ENCODE measurements around the gene MOGAT2.
"Not testable (repeated sequence)": the region's sequence is repeated elsewhere in the genome, so short reads cannot be mapped to it uniquely, and the experiment has no call there.

Gene MOGAT2
- total RNA-seq = 0 reads per million in 3 donors

DNA sequence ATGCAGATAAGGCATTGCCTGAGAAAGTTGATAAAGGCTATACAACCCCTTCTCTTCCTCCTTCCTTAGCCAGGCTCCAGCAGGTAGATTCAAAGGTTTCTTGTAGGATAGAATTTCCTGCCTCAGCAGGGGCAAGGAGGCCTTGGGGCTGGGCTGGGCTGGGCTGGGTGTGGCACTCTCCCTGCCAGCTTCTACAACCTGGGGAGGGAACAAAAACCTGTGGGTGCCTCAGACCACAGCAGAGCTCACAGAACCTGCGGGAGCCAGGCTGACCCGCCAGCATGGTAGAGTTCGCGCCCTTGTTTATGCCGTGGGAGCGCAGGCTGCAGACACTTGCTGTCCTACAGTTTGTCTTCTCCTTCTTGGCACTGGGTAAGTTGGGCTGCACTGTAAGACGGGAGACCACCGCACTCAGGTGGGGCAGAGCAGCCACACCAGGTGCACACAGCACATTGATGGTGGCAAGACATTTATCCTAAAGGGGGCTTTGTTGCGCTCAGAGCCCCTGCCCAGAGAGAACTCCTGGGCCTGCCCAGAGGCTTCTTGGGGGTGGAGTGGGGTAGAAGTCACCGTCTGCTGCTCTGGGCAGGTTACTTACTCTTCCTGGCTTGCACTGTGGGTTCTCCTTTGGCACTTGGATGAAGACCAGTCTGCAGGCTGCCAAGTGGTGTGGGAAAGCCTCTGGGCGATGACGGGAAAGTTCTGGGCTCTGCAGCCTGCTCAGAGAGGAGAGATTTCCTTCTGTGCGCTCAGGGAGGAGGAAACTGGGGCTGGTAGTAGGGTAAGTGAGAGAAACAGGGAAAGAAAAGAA lies at the start of gene MOGAT2:
MOGAT2 (plus strand) TSS at position 231 of the 811 bp plus-strand sequence; CDS start at position 282, 51 bp downstream.
- H3K27ac ChIP-seq (ENCODE audit: insufficient read depth, low read length, poor library complexity, severe bottlenecking) = no peak within 1 kb of the TSS
- no peak for DNase-seq
- H3K27me3 ChIP-seq (replicated peaks; ENCODE audit: control insufficient read depth, insufficient read depth, low read length, poor library complexity, severe bottlenecking) = no peaks in the 10 kb centered on the region

GRCh38 chr11:75668451-75669297 lies 49.0 kb upstream of the MOGAT2 start, which contains the start of gene MAP6:
MAP6 (minus strand) TSS chr11:75669038; CDS start chr11:75668369, 669 bp downstream.
- peak within 1 kb of the TSS; percentile 49 for H3K4me3 ChIP-seq (ENCODE audit: insufficient read depth, low read depth, low read length, poor library complexity, severe bottlenecking)
- no peak for DNase-seq
- H3K27me3 ChIP-seq (replicated peaks; ENCODE audit: control insufficient read depth, insufficient read depth, low read length, poor library complexity, severe bottlenecking) = peaks cover 34% of the 10 kb centered on the region
- H3K4me1 ChIP-seq (ENCODE audit: control insufficient read depth, insufficient read depth, low read length, poor library complexity, severe bottlenecking) = peaks cover 14% of the 10 kb centered on the region
- H3K9me3 ChIP-seq (ENCODE audit: control insufficient read depth, low read length) = no peaks in the 10 kb centered on the region
- H3K36me3 ChIP-seq (ENCODE audit: control insufficient read depth, insufficient read depth, low read length) = no peaks in the 10 kb centered on the region
- H3K27ac ChIP-seq (ENCODE audit: insufficient read depth, low read length, poor library complexity, severe bottlenecking) = no peak within 1 kb of the TSS

More for the DNA sequence above, at the start of gene MOGAT2:
- H3K9me3 ChIP-seq (ENCODE audit: control insufficient read depth, low read length) = no peaks in the 10 kb centered on the region
- H3K36me3 ChIP-seq (ENCODE audit: control insufficient read depth, insufficient read depth, low read length) = no peaks in the 10 kb centered on the region
- H3K4me1 ChIP-seq (ENCODE audit: control insufficient read depth, insufficient read depth, low read length, poor library complexity, severe bottlenecking) = no peaks in the 10 kb centered on the region
- no peak within 1 kb of the TSS for H3K4me3 ChIP-seq (ENCODE audit: insufficient read depth, low read depth, low read length, poor library complexity, severe bottlenecking)

DNA sequence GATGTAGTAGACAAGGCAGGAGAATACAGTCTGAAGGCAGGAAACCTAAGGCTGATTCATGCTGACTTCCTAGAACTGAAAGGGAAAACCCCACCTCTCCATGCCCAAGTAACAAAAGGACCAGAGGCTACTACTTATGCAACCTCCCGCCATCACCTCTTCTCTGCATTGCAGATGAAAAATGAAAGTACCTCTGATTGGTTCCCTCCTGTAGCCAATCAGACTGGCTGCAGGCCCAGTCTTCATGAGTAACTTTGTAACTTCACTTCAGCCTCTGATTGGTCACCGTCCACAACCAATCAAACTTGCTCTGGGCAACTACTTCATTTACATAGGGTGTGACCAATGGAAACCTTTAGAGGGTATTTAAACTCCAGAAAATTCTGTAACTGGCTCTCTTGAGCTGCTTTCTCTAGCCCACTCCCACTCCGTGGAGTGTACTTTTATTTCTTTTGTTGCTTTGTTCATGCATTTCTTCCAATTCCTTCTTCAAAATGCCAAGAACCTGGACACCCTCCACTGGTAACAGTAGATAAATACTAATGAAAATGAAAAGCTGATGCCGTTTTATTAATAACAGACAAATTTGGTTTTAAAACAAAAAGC lies 43.6 kb upstream of the MOGAT2 start:
- DNase-seq = no peak
- no peaks in the 10 kb centered on the region for H3K9me3 ChIP-seq (ENCODE audit: control insufficient read depth, low read length)
- peaks cover under 1% of the 10 kb centered on the region for H3K4me1 ChIP-seq (ENCODE audit: control insufficient read depth, insufficient read depth, low read length, poor library complexity, severe bottlenecking)
- no peak overlapping the region for H3K27ac ChIP-seq (ENCODE audit: insufficient read depth, low read length, poor library complexity, severe bottlenecking)
- no peak overlapping the region for H3K4me3 ChIP-seq (ENCODE audit: insufficient read depth, low read depth, low read length, poor library complexity, severe bottlenecking)
- H3K36me3 ChIP-seq (ENCODE audit: control insufficient read depth, insufficient read depth, low read length) = no peaks in the 10 kb centered on the region
- peaks cover 7% of the 10 kb centered on the region for H3K27me3 ChIP-seq (replicated peaks; ENCODE audit: control insufficient read depth, insufficient read depth, low read length, poor library complexity, severe bottlenecking)

DNA sequence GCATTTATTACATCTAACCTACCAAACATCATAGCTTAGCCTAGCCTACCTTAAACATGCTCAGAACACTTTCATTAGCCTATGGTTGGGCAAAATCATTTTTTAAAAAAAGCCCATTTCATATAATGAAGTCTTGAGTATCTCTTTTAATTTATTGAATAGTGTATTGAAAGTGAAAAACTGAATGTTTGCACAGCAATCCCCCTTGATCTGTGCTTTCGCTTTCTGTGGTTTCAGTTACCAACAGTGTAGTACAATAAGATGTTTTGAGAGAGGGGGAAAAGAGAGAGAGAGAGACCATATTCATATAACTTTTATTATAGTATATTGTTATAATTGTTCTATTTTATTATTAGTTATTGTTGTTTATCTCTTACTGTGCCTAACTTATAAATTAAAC lies 40.4 kb upstream of the MOGAT2 start:
- Histone ChIP-seq H3K27me3 (replicated peaks; ENCODE audit: control insufficient read depth, insufficient read depth, low read length, poor library complexity, severe bottlenecking) (no peaks in the 10 kb centered on the region), H3K9me3 (ENCODE audit: control insufficient read depth, low read length) (no peaks in the 10 kb centered on the region), H3K27ac (ENCODE audit: insufficient read depth, low read length, poor library complexity, severe bottlenecking) (no peak overlapping the region), H3K4me3 (ENCODE audit: insufficient read depth, low read depth, low read length, poor library complexity, severe bottlenecking) (no peak overlapping the region), H3K4me1 (ENCODE audit: control insufficient read depth, insufficient read depth, low read length, poor library complexity, severe bottlenecking) (no peaks in the 10 kb centered on the region), H3K36me3 (ENCODE audit: control insufficient read depth, insufficient read depth, low read length) (no peaks in the 10 kb centered on the region)
- DNase-seq = no peak

- Histone ChIP-seq H3K36me3 (ENCODE audit: control insufficient read depth, insufficient read depth, low read length) (no peaks in the 10 kb centered on the region), H3K4me3 (ENCODE audit: insufficient read depth, low read depth, low read length, poor library complexity, severe bottlenecking) (no peak overlapping the region), H3K27me3 (replicated peaks; ENCODE audit: control insufficient read depth, insufficient read depth, low read length, poor library complexity, severe bottlenecking) (no peaks in the 10 kb centered on the region), H3K4me1 (ENCODE audit: control insufficient read depth, insufficient read depth, low read length, poor library complexity, severe bottlenecking) (no peaks in the 10 kb centered on the region), H3K9me3 (ENCODE audit: control insufficient read depth, low read length) (no peaks in the 10 kb centered on the region), H3K27ac (ENCODE audit: insufficient read depth, low read length, poor library complexity, severe bottlenecking) (no peak overlapping the region)
- no peak for DNase-seq
These were observed 39.7 kb upstream of the MOGAT2 start for GRCh38 chr11:75677909-75678308.

- H3K27me3 ChIP-seq (replicated peaks; ENCODE audit: control insufficient read depth, insufficient read depth, low read length, poor library complexity, severe bottlenecking) = no peaks in the 10 kb centered on the region
- no peak overlapping the region for H3K27ac ChIP-seq (ENCODE audit: insufficient read depth, low read length, poor library complexity, severe bottlenecking)
- DNase-seq = no peak
- no peak overlapping the region for H3K4me3 ChIP-seq (ENCODE audit: insufficient read depth, low read depth, low read length, poor library complexity, severe bottlenecking)
- H3K9me3 ChIP-seq (ENCODE audit: control insufficient read depth, low read length) = no peaks in the 10 kb centered on the region
- H3K4me1 ChIP-seq (ENCODE audit: control insufficient read depth, insufficient read depth, low read length, poor library complexity, severe bottlenecking) = no peaks in the 10 kb centered on the region
- no peaks in the 10 kb centered on the region for H3K36me3 ChIP-seq (ENCODE audit: control insufficient read depth, insufficient read depth, low read length)
These were observed 38.9 kb upstream of the MOGAT2 start for GRCh38 chr11:75678620-75679259.

DNA sequence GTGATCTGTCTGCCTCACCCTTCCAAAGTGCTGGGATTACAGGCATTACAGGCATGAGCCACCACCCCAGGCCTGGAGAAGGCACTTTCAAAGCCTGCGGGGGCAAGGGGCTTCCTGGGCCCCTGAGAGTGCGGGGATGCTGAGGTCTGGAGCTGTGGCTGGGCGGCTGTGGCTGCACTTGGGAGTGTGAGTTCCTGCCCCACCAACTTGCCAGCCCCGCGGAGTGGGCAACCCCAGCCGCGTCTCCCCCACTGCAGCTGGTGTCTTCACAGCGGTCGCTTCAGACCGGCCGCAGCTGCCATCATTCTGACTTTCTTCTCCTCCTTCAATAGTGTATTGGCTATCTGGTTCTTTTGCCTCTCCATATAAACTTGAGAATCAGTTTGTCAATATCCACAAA lies 38.1 kb upstream of the MOGAT2 start:
- Histone ChIP-seq H3K4me1 (ENCODE audit: control insufficient read depth, insufficient read depth, low read length, poor library complexity, severe bottlenecking) (no peaks in the 10 kb centered on the region), H3K4me3 (ENCODE audit: insufficient read depth, low read depth, low read length, poor library complexity, severe bottlenecking) (no peak overlapping the region), H3K27me3 (replicated peaks; ENCODE audit: control insufficient read depth, insufficient read depth, low read length, poor library complexity, severe bottlenecking) (no peaks in the 10 kb centered on the region), H3K9me3 (ENCODE audit: control insufficient read depth, low read length) (no peaks in the 10 kb centered on the region), H3K27ac (ENCODE audit: insufficient read depth, low read length, poor library complexity, severe bottlenecking) (no peak overlapping the region), H3K36me3 (ENCODE audit: control insufficient read depth, insufficient read depth, low read length) (no peaks in the 10 kb centered on the region)
- DNase-seq = no peak

GRCh38 chr11:75683856-75684255 lies 33.8 kb upstream of the MOGAT2 start:
- H3K27ac ChIP-seq (ENCODE audit: insufficient read depth, low read length, poor library complexity, severe bottlenecking); H3K9me3 ChIP-seq (ENCODE audit: control insufficient read depth, low read length); H3K27me3 ChIP-seq (replicated peaks; ENCODE audit: control insufficient read depth, insufficient read depth, low read length, poor library complexity, severe bottlenecking); H3K36me3 ChIP-seq (ENCODE audit: control insufficient read depth, insufficient read depth, low read length); DNase-seq; H3K4me3 ChIP-seq (ENCODE audit: insufficient read depth, low read depth, low read length, poor library complexity, severe bottlenecking); H3K4me1 ChIP-seq (ENCODE audit: control insufficient read depth, insufficient read depth, low read length, poor library complexity, severe bottlenecking): not testable (repeated sequence)

DNA sequence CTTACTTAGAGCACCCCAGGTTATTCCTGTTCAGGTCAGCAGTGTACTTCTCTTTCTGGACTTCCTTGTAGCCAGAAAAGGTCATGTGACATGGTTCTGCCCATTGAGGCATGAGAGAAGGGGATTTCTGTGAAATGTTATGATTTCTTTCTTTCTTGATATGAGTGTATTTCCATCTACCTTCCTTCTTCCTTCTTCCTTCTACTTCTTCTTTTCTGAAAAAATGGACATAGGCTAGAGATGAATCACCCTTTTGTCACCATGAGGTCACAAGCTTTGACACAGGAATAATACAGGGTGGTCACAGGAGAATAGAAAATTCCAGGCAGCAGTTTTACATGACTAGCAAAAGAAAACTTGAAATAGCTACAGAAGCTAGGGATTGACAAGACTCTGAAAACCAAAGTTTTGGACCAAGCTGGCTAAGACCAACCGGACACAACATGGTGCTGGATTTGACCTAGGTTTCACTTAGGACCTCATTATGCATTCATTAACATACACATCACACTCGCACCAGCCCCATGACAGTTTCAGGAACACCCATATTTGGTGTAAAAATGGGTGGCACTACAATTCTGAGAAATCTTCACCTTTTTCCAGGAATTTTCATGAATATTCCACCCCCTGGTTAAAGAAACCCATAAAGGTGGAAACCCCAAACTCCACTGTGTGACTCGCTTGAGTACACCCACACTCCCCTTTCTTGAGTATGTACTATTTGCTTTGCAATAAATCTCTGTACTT lies 27.6 kb upstream of the MOGAT2 start:
- no peaks in the 10 kb centered on the region for H3K36me3 ChIP-seq (ENCODE audit: control insufficient read depth, insufficient read depth, low read length)
- no peaks in the 10 kb centered on the region for H3K9me3 ChIP-seq (ENCODE audit: control insufficient read depth, low read length)
- H3K4me3 ChIP-seq (ENCODE audit: insufficient read depth, low read depth, low read length, poor library complexity, severe bottlenecking) = no peak overlapping the region
- H3K4me1 ChIP-seq (ENCODE audit: control insufficient read depth, insufficient read depth, low read length, poor library complexity, severe bottlenecking) = no peaks in the 10 kb centered on the region
- H3K27me3 ChIP-seq (replicated peaks; ENCODE audit: control insufficient read depth, insufficient read depth, low read length, poor library complexity, severe bottlenecking) = no peaks in the 10 kb centered on the region
- no peak overlapping the region for H3K27ac ChIP-seq (ENCODE audit: insufficient read depth, low read length, poor library complexity, severe bottlenecking)
- DNase-seq = no peak
